Ovary (tissue), 9 donors: ENCODE results near the gene AAR2. TPM values are rescaled to one million over a fixed set of nuclear protein-coding genes. Genes with fewer than 3 reads are reported as not detected.

Experiments
- DNase-seq, 5 donors: peaks; one replicate each; pipeline ENCODE4 v3.0.0-alpha.2; 2019 to 2020
- H3K27ac ChIP-seq, 2 donors: fragments of 200-600 bp; one replicate each; pipeline versions ENCODE4 v1.5.1 to v1.8.0; 2019 to 2022
- H3K27me3 ChIP-seq: fragments of 200-600 bp; one replicate; pipeline ENCODE4 v1.8.0; 2022
- H3K36me3 ChIP-seq: fragments of 200-600 bp; sonication (generic); one replicate; pipeline ENCODE4 v1.5.1; 2019
- H3K4me1 ChIP-seq: one replicate; pipeline ENCODE4 v1.8.1; 2013; ENCODE audit warnings: mild to moderate bottlenecking, moderate library complexity; ENCODE audit not compliant: insufficient read depth
- H3K4me3 ChIP-seq: fragments of 200-600 bp; sonication (generic); one replicate; pipeline ENCODE4 v1.5.1; 2017
- H3K9me3 ChIP-seq, 2 donors: fragments of 200-600 bp in 1 of 2; sonication (generic) in 1 of 2; one replicate each; pipeline versions ENCODE4 v1.5.1 to v1.8.1; 2013 to 2019; ENCODE audit warnings: mild to moderate bottlenecking in 1 of 2, moderate library complexity in 1 of 2
- EP300 ChIP-seq: sonication (generic); formaldehyde crosslinking; IDR thresholded peaks from one replicate; pipeline ENCODE4 v1.6.1; 2017; ENCODE audit warnings: antibody characterized with exemption
- POLR2A ChIP-seq: fragments of 450-650 bp; IDR thresholded peaks from one replicate; pipeline ENCODE4 v1.6.1; 2017; ENCODE audit warnings: antibody characterized with exemption, mild to moderate bottlenecking, moderate library complexity
- WGBS, 3 donors: extraction: QIAGEN DNeasy Blood & Tissue Kit in 1 of 3; methylation state at CpG; one replicate each; pipeline versions ENCODE4 v1.1.5 to v1.1.7; 2013 to 2017; 5-methylcytosine and 5-hydroxymethylcytosine counted together
- intact Hi-C, 4 donors: fragments of 100-400 bp; cut with DNase I; formaldehyde crosslinking; loops; one replicate each; pipeline versions ENCODE4 v1.11.0 to v1.15.1; 2022 to 2023
- polyA plus RNA-seq, 2 donors: library from polyadenylated mRNA; stranded (reverse); fragments of 200-250 nt in 1 of 2; fragments of 350-450 nt in 1 of 2; fragmentation: Illumina TruSeq in 1 of 2; extraction: RNeasy Lipid Tissue Mini Kit (QIAGEN cat#74804) in 1 of 2; gene quantifications; one replicate each; pipeline ENCODE4 v1.2.3, GENCODE V29; 2013 to 2014
- total RNA-seq, 7 donors: library from RNA; depleted of rRNA in 2 of 7; stranded (reverse); fragments of >200 nt in 2 of 7; fragmentation: NEBNext Ultra II Directional in 3 of 7; extraction: Animal tissue kit (Norgen Biotek cat#: 25700) in 3 of 7; gene quantifications; one replicate each; pipeline versions ENCODE4 v1.1.0 to v1.2.4, GENCODE V29; 2016 to 2023
- TF ChIP-seq, protein P1 (sequence below), 3 donors: fragments of 450-650 bp in 2 of 3; fragments of 200-600 bp in 1 of 3; IDR thresholded peaks; one replicate each; pipeline versions ENCODE4 v1.5.1 to v1.8.0; 2016 to 2022; ENCODE audit warnings: antibody characterized with exemption in 3 of 3, mild to moderate bottlenecking in 1 of 3
- donor health status: DM: no; HTN: no; CAD: no; lungs with moderate emphysema.
- donor health status: DM: no; HTN: no; CAD: no.
- donor health status: Bipolar disorder and iron deficiency.
- donor health status: DM: yes; HTN: yes; CAD: no.
- donor health status: DM: no; HTN: no; CAD: no.
- donor health status: DM: yes; HTN: yes; CAD: no.

AAR2 gene
- total and polyA plus RNA-seq, 9 donors, result 19.7 to 40.2 (median 26.6) TPM

DNA sequence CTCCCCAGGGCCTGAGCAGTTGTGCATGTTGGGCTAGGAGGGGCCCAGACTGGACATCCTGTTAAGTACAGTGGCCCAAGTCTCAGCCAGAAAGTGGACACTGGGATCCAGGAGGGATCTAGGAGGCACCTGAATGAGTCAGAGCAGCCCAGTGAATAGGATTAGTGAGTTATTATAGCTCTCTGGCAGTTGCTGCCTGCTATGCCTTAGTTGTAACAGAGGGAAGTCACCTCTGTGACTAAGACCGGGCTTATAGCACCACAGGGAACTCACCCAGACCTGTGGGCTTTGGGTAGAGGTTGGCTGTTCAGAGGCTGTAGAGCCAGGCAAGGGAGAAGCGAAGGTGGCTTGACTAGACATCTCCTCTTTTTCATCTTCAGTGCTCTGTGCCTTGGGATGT lies 39.0 kb upstream of the AAR2 start:
- H3K4me3 ChIP-seq, result no peak overlapping the region
- H3K27me3 ChIP-seq, result no peaks in the 10 kb centered on the region
- H3K27ac ChIP-seq, result no peak overlapping the region
- H3K4me1 ChIP-seq, result no peaks in the 10 kb centered on the region
- intact Hi-C loops, result loop anchor here in 3 of 4 donors (5.0 to 10.0 kb wide), 2 partner anchors 202 to 205 kb away; no protein-coding TSS in a partner anchor
- WGBS, 3 donors, result 94 to 100% (median 97%) methylated on average over 2 of the region's 2 CpGs
- no peaks in the 10 kb centered on the region for H3K36me3 ChIP-seq
- TF ChIP-seq POLR2A, result no peak
- TF ChIP-seq, protein P1, sequence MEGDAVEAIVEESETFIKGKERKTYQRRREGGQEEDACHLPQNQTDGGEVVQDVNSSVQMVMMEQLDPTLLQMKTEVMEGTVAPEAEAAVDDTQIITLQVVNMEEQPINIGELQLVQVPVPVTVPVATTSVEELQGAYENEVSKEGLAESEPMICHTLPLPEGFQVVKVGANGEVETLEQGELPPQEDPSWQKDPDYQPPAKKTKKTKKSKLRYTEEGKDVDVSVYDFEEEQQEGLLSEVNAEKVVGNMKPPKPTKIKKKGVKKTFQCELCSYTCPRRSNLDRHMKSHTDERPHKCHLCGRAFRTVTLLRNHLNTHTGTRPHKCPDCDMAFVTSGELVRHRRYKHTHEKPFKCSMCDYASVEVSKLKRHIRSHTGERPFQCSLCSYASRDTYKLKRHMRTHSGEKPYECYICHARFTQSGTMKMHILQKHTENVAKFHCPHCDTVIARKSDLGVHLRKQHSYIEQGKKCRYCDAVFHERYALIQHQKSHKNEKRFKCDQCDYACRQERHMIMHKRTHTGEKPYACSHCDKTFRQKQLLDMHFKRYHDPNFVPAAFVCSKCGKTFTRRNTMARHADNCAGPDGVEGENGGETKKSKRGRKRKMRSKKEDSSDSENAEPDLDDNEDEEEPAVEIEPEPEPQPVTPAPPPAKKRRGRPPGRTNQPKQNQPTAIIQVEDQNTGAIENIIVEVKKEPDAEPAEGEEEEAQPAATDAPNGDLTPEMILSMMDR (IDR thresholded peaks at IDR 0.05), result no peak
- no peak for TF ChIP-seq EP300
- DNase-seq, result no peak
- no peaks in the 10 kb centered on the region for H3K9me3 ChIP-seq

DNA sequence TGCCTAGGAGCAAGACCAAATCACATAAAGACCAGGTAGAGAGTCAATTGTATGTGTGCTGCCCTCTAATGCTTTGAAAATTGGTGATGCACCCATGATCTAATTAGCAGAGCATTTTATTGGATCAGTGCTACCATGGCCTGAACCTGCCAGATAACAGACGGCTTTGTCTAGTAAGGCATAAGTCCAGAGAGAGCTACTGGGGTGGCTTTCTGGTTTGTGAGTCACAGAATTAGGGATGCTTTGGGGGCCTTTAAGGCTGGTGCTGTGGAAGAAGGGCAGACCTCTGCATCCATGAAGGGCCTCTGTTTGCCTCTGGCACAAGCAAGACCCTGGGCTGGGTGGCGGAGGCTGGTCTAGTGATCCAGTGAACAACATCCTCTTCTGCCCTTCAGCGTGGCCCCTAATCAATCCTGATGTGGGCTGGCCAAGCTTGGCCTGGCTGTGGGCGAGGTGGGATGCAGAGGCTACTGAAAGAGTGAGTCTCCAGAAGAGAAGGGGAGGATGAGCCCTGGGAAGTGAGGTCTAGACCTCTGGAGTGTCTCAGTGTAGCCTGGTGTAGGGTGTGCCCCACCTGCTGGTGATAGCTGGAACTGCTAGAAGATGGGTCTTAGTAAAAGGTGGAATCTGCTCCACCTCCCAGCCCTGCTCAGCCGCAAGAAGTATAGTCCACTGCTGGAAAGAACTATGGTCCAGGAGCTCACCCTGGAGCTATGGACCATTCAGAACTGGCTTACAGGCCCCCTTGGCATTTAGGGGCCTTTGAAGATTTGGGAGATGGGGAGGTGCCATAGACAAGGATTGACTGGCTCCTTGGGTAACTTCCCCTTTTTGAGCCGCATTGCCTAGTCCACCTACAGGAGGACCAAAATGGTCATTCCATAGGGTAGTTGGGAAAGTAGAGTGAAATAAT lies 36.7 kb upstream of the AAR2 start:
- Histone ChIP-seq H3K4me3 (no peak overlapping the region), H3K36me3 (no peaks in the 10 kb centered on the region), H3K4me1 (no peaks in the 10 kb centered on the region), H3K27ac (no peak overlapping the region), H3K9me3 (no peaks in the 10 kb centered on the region), H3K27me3 (no peaks in the 10 kb centered on the region)
- TF ChIP-seq, protein P1 (IDR thresholded peaks at IDR 0.05), result peak; percentile 71 to 79 (median 74)
- no peak for TF ChIP-seq POLR2A
- 52 to 57% (median 56%) methylated on average over 6 of the region's 6 CpGs for WGBS, 3 donors
- intact Hi-C loops, result loop anchor here (2.0 to 10.0 kb wide), 9 partner anchors 63 to 665 kb away; partner anchors contain the start of gene RAB5IF (in 1 of the 4)
- DNase-seq, result peak; percentile 69 to 85 (median 81)

GRCh38 chr20:36200451-36200850 lies 35.8 kb upstream of the AAR2 start:
- Histone ChIP-seq H3K4me1 (no peaks in the 10 kb centered on the region), H3K4me3 (no peak overlapping the region), H3K27ac (no peak overlapping the region), H3K36me3 (no peaks in the 10 kb centered on the region), H3K9me3 (no peaks in the 10 kb centered on the region), H3K27me3 (no peaks in the 10 kb centered on the region)
- WGBS, 3 donors, result 79 to 94% (median 88%) methylated on average over 1 of the region's 1 CpG
- intact Hi-C loops, result loop anchor here in 2 of 4 donors (2.0 to 10.0 kb wide), 6 partner anchors 206 to 664 kb away; partner anchors contain the start of gene RAB5IF (in 1 of the 2)
- TF ChIP-seq EP300, result no peak
- TF ChIP-seq, protein P1 (IDR thresholded peaks at IDR 0.05), result no peak
- no peak for TF ChIP-seq POLR2A
- DNase-seq, result no peak

GRCh38 chr20:36201198-36201597 lies 35.1 kb upstream of the AAR2 start:
- intact Hi-C loops, result loop anchor here in 2 of 4 donors (2.0 to 10.0 kb wide), 6 partner anchors 206 to 664 kb away; partner anchors contain the start of gene RAB5IF (in 1 of the 2)
- Histone ChIP-seq H3K27ac (no peak overlapping the region), H3K36me3 (no peaks in the 10 kb centered on the region), H3K27me3 (no peaks in the 10 kb centered on the region), H3K9me3 (no peaks in the 10 kb centered on the region), H3K4me3 (no peak overlapping the region), H3K4me1 (no peaks in the 10 kb centered on the region)
- 81 to 91% (median 87%) methylated on average over 4 of the region's 4 CpGs for WGBS, 3 donors
- TF ChIP-seq POLR2A, result no peak
- TF ChIP-seq EP300, result no peak
- TF ChIP-seq, protein P1 (IDR thresholded peaks at IDR 0.05), result no peak
- no peak for DNase-seq
